K562 (cell line): ENCODE results near the gene HOXD13. TPM values are rescaled to one million over a fixed set of nuclear protein-coding genes. Genes with fewer than 3 reads are reported as not detected.

Experiments used
- DIDO1 ChIP-seq: fragments of 450-650 bp; IDR thresholded peaks from 2 replicates; pipeline ENCODE4 v1.6.1; 2016; ENCODE audit warnings: low read depth, missing biosample characterization, missing genetic modification characterization
- ELF4 ChIP-seq: fragments of 450-650 bp; formaldehyde crosslinking; IDR thresholded peaks from 2 replicates; pipeline ENCODE4 v1.4.0; 2022; ENCODE audit warnings: missing genetic modification characterization
- FOXM1 ChIP-seq, 2 experiments: fragments of 450-650 bp in 1 of 2; sonication (generic) in 1 of 2; formaldehyde crosslinking in 1 of 2; IDR thresholded peaks; 2 replicates each; pipeline versions ENCODE4 v1.6.1 to v1.9.0; 2017 to 2022; ENCODE audit warnings: low read depth in 2 of 2, mild to moderate bottlenecking in 2 of 2, missing genetic modification reagents in 1 of 2, moderate library complexity in 1 of 2
- KAT7 ChIP-seq: sonication (generic); formaldehyde crosslinking; IDR thresholded peaks from 2 replicates; pipeline ENCODE4 v1.8.0; 2022; ENCODE audit warnings: missing genetic modification reagents, mild to moderate bottlenecking, borderline replicate concordance
- MYNN ChIP-seq, 2 experiments: sonication (generic); formaldehyde crosslinking in 1 of 2; IDR thresholded peaks; 2 replicates each; pipeline versions ENCODE4 v1.5.0 to v1.6.1; 2016 to 2020; ENCODE audit warnings: antibody characterized with exemption in 1 of 2, missing genetic modification reagents in 1 of 2
- SAFB ChIP-seq: fragments of 200-400 bp; formaldehyde crosslinking; IDR thresholded peaks from 2 replicates; pipeline ENCODE4 v1.6.1; 2017; ENCODE audit warnings: low read depth, low read length, borderline replicate concordance
- SAP30 ChIP-seq: fragments of 200-600 bp; sonication (generic); IDR thresholded peaks from 2 replicates; pipeline ENCODE4 v1.6.1; 2012; ENCODE audit warnings: borderline replicate concordance, low read depth, mild to moderate bottlenecking, moderate library complexity, low read length, control low read depth, inconsistent platforms; ENCODE audit not compliant: insufficient read depth, poor library complexity, severe bottlenecking
- TAF9B ChIP-seq: fragments of 450-650 bp; IDR thresholded peaks from 2 replicates; pipeline ENCODE4 v1.6.1; 2018; ENCODE audit warnings: mild to moderate bottlenecking; ENCODE audit not compliant: partially characterized antibody
- TCFL5 ChIP-seq: fragments of 250-450 bp; sonication (Bioruptor Pico); conservative IDR thresholded peaks from 2 replicates; pipeline ENCODE4 v1.6.1; 2021; ENCODE audit warnings: mild to moderate bottlenecking, moderate library complexity, matching md5 sums
- ZEB2 ChIP-seq: fragments of 450-650 bp; IDR thresholded peaks from 2 replicates; pipeline ENCODE4 v1.6.1; 2016
- ZKSCAN3 ChIP-seq: fragments of 250-450 bp; sonication (Bioruptor Pico); IDR thresholded peaks from 2 replicates; pipeline ENCODE4 v1.4.0; 2020
- ZNF140 ChIP-seq: fragments of 250-450 bp; sonication (Bioruptor Pico); IDR thresholded peaks from 2 replicates; pipeline ENCODE4 v1.8.0; 2021; ENCODE audit warnings: moderate library complexity, mild to moderate bottlenecking, inconsistent platforms
- ZNF175 ChIP-seq: fragments of 200-800 bp; sonication (Bioruptor generic); IDR thresholded peaks from 2 replicates; pipeline ENCODE4 v1.6.1; 2016; ENCODE audit warnings: low read depth, mild to moderate bottlenecking, missing genetic modification characterization, missing compliant biosample characterization
- ZNF224 ChIP-seq: sonication (generic); formaldehyde crosslinking; IDR thresholded peaks from 2 replicates; pipeline ENCODE4 v1.8.0; 2022; ENCODE audit warnings: mild to moderate bottlenecking, missing genetic modification reagents
- ZNF830 ChIP-seq: fragments of 250-450 bp; sonication (Bioruptor Pico); IDR thresholded peaks from 2 replicates; pipeline ENCODE4 v1.5.0; 2021; ENCODE audit warnings: mild to moderate bottlenecking
- polyA plus RNA-seq, 8 experiments: library from polyadenylated mRNA; depleted of rRNA in 4 of 8; stranded (reverse) in 5 of 8; unstranded in 3 of 8; fragments of >200 nt; fragmentation: Nextera tagmentation in 2 of 8; fragmentation: Illumina TruSeq in 1 of 8; extraction: Ambion mirVana in 2 of 8; extraction: Trizol in 1 of 8; gene quantifications; 2 replicates each; pipeline versions ENCODE4 v1.2.1 to v1.2.3, GENCODE V29; 2011 to 2014; ENCODE audit warnings: inconsistent platforms in 1 of 8, missing spikeins in 1 of 8
- total RNA-seq, 7 experiments: library from RNA; depleted of rRNA in 6 of 7; stranded (reverse); fragments of >200 nt in 6 of 7; fragmentation: Illumina TruSeq in 2 of 7; extraction: Trizol in 2 of 7; gene quantifications; 2 replicates each; pipeline versions ENCODE4 v1.2.1 to v1.2.3, GENCODE V29; 2011 to 2021; ENCODE audit warnings: low replicate concordance in 1 of 7
- TF ChIP-seq, protein P1 (sequence below): sonication (generic); formaldehyde crosslinking; IDR thresholded peaks from 2 replicates; pipeline ENCODE4 v1.8.1; 2023; ENCODE audit warnings: missing genetic modification reagents, mild to moderate bottlenecking, borderline replicate concordance
- TF ChIP-seq, protein P2 (sequence below): fragments of 450-650 bp; formaldehyde crosslinking; conservative IDR thresholded peaks from 2 replicates; pipeline ENCODE4 v1.4.0; 2022; ENCODE audit warnings: mild to moderate bottlenecking, missing genetic modification characterization
- TF ChIP-seq, protein P3 (sequence below): IDR thresholded peaks from 2 replicates; pipeline ENCODE4 v1.6.1; 2011; ENCODE audit not compliant: insufficient read length; ENCODE audit errors: extremely low read depth
- TF ChIP-seq, protein P4 (sequence below): fragments of 450-650 bp; formaldehyde crosslinking; IDR thresholded peaks from 2 replicates; pipeline ENCODE4 v1.4.0; 2022; ENCODE audit warnings: missing genetic modification characterization

HOXD13 gene
- total and polyA plus RNA-seq, 9 of the 15 experiments (the other 6 are each of a cell fraction or from before 2014, with no cell fraction given): 0.03 to 0.04 TPM; not detected in 7

DNA sequence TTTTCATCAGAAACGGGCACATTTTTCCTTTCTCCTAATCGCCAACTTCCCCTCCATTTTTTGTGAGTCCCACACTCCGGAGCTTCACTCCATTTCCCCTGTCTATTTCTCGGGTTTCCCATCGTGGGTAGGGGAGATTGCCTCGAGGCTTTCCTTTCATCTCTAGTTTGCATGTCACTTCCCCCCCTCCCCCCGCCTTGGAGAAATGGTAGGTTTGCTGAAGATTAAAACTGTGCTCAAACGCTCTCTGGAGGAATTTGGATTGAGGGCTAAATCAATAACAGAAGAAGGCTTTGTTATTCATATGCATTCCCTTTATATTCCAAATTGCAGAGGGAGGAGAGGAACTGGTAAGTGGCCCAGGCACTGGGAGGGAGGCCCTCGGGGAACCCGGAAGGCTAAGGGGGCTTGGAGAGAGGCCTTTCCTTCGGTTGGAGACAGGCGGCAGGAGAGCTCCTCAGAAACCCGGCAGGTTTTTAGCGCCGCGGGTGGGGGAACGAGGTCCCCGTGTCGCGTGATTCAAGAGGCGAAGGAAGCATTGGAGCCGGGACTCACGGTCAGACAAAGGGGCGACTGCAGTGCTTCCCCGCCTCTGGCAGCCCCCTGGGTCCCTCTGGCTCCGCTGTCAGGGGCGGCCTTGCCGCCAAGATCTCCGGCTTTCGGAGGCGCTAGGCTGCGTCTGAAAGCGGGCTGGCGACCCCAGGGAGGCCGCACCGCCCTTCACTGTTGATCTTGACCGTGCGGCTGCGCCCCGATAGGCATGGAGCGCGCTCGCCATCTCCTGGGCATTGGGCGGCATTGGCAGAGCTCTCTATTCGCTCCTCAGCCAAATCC is 4.7 kb downstream of the HOXD13 start (continued):
- TF ChIP-seq FOXM1 (IDR thresholded peaks at IDR 0.05; ENCODE audit: low read depth) (no peak), FOXM1 (CRISPR knock-in tag; IDR thresholded peaks at IDR 0.05; ENCODE audit: low read depth) (no peak), ZEB2 (no peak), MYNN (IDR thresholded peaks at IDR 0.05) (no peak), MYNN (CRISPR knock-in tag; IDR thresholded peaks at IDR 0.05) (no peak), ELF4 (CRISPR knock-in tag) (no peak), ZNF830 (CRISPR knock-in tag) (no peak), ZNF224 (CRISPR knock-in tag) (no peak), SAFB (no peak), TCFL5 (CRISPR knock-in tag) (no peak), KAT7 (no peak), ZKSCAN3 (no peak), SAP30 (no peak), TAF9B (no peak), ZNF175 (CRISPR knock-in tag) (no peak), ZNF140 (CRISPR knock-in tag) (no peak), DIDO1 (tag) (no peak; the same call in 1 of the 2 replicates)
- TF ChIP-seq, protein P1, sequence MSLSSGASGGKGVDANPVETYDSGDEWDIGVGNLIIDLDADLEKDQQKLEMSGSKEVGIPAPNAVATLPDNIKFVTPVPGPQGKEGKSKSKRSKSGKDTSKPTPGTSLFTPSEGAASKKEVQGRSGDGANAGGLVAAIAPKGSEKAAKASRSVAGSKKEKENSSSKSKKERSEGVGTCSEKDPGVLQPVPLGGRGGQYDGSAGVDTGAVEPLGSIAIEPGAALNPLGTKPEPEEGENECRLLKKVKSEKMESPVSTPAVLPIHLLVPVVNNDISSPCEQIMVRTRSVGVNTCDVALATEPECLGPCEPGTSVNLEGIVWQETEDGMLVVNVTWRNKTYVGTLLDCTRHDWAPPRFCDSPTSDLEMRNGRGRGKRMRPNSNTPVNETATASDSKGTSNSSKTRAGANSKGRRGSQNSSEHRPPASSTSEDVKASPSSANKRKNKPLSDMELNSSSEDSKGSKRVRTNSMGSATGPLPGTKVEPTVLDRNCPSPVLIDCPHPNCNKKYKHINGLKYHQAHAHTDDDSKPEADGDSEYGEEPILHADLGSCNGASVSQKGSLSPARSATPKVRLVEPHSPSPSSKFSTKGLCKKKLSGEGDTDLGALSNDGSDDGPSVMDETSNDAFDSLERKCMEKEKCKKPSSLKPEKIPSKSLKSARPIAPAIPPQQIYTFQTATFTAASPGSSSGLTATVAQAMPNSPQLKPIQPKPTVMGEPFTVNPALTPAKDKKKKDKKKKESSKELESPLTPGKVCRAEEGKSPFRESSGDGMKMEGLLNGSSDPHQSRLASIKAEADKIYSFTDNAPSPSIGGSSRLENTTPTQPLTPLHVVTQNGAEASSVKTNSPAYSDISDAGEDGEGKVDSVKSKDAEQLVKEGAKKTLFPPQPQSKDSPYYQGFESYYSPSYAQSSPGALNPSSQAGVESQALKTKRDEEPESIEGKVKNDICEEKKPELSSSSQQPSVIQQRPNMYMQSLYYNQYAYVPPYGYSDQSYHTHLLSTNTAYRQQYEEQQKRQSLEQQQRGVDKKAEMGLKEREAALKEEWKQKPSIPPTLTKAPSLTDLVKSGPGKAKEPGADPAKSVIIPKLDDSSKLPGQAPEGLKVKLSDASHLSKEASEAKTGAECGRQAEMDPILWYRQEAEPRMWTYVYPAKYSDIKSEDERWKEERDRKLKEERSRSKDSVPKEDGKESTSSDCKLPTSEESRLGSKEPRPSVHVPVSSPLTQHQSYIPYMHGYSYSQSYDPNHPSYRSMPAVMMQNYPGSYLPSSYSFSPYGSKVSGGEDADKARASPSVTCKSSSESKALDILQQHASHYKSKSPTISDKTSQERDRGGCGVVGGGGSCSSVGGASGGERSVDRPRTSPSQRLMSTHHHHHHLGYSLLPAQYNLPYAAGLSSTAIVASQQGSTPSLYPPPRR (CRISPR knock-in tag): no peak
- TF ChIP-seq, protein P2, sequence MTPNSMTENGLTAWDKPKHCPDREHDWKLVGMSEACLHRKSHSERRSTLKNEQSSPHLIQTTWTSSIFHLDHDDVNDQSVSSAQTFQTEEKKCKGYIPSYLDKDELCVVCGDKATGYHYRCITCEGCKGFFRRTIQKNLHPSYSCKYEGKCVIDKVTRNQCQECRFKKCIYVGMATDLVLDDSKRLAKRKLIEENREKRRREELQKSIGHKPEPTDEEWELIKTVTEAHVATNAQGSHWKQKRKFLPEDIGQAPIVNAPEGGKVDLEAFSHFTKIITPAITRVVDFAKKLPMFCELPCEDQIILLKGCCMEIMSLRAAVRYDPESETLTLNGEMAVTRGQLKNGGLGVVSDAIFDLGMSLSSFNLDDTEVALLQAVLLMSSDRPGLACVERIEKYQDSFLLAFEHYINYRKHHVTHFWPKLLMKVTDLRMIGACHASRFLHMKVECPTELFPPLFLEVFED (CRISPR knock-in tag): no peak
- TF ChIP-seq, protein P3, sequence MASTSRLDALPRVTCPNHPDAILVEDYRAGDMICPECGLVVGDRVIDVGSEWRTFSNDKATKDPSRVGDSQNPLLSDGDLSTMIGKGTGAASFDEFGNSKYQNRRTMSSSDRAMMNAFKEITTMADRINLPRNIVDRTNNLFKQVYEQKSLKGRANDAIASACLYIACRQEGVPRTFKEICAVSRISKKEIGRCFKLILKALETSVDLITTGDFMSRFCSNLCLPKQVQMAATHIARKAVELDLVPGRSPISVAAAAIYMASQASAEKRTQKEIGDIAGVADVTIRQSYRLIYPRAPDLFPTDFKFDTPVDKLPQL: no peak
- TF ChIP-seq, protein P4, sequence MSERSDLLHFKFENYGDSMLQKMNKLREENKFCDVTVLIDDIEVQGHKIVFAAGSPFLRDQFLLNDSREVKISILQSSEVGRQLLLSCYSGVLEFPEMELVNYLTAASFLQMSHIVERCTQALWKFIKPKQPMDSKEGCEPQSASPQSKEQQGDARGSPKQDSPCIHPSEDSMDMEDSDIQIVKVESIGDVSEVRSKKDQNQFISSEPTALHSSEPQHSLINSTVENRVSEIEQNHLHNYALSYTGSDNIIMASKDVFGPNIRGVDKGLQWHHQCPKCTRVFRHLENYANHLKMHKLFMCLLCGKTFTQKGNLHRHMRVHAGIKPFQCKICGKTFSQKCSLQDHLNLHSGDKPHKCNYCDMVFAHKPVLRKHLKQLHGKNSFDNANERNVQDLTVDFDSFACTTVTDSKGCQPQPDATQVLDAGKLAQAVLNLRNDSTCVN (CRISPR knock-in tag): no peak
